Uterus (tissue), 4 donors: Measurements from ENCODE around the gene GATD1. TPM values are rescaled to one million over a fixed set of nuclear protein-coding genes. Genes with fewer than 3 reads are reported as not detected.

Source experiments
- DNase-seq, 2 donors: peaks; one replicate each; pipeline ENCODE4 v3.0.0-alpha.2; 2019 to 2020
- H3K27ac ChIP-seq, 2 donors: fragments of 200-600 bp; sonication (generic); 1 replicate in 1 of 2; 2 replicates in 1 of 2; pipeline ENCODE4 v1.5.1; 2016 to 2018
- H3K27me3 ChIP-seq, 2 donors: fragments of 200-600 bp; sonication (generic); one replicate each; pipeline ENCODE4 v1.5.1; 2018 to 2019; ENCODE audit warnings: control low read depth in 1 of 2
- H3K36me3 ChIP-seq, 2 donors: fragments of 200-600 bp; sonication (generic); one replicate each; pipeline ENCODE4 v1.5.1; 2019; ENCODE audit warnings: control low read depth in 1 of 2
- H3K4me1 ChIP-seq, 2 donors: fragments of 200-600 bp; sonication (generic); one replicate each; pipeline ENCODE4 v1.5.1; 2018 to 2019; ENCODE audit warnings: control low read depth in 1 of 2
- H3K4me3 ChIP-seq, 2 donors: fragments of 200-600 bp; sonication (generic); 1 replicate in 1 of 2; 2 replicates in 1 of 2; pipeline ENCODE4 v1.5.1; 2018 to 2019; ENCODE audit warnings: mild to moderate bottlenecking in 1 of 2
- H3K9me3 ChIP-seq, 2 donors: fragments of 200-600 bp; sonication (generic); one replicate each; pipeline ENCODE4 v1.5.1; 2019; ENCODE audit warnings: control low read depth in 1 of 2
- CTCF ChIP-seq, 4 experiments: fragments of 200-600 bp in 2 of 4; fragments of 450-650 bp in 2 of 4; sonication (generic) in 2 of 4; IDR thresholded peaks; one replicate each; pipeline ENCODE4 v1.5.1; 2016 to 2019; ENCODE audit warnings: antibody characterized with exemption in 4 of 4, mild to moderate bottlenecking in 2 of 4, moderate library complexity in 1 of 4
- POLR2A ChIP-seq, 2 donors: fragments of 450-650 bp; IDR thresholded peaks; one replicate each; pipeline ENCODE4 v1.6.1; 2016; ENCODE audit warnings: antibody characterized with exemption in 2 of 2, mild to moderate bottlenecking in 1 of 2, moderate library complexity in 1 of 2
- intact Hi-C: fragments of 100-400 bp; cut with DNase I; formaldehyde crosslinking; loops from one replicate; pipeline ENCODE4 v1.15.1; 2023; ENCODE audit warnings: low total_unique reads
- total RNA-seq, 4 donors: library from RNA; depleted of rRNA in 3 of 4; stranded (reverse); fragments of >200 nt in 3 of 4; gene quantifications; one replicate each; pipeline versions ENCODE4 v1.1.0 to v1.2.4, GENCODE V29; 2014 to 2023
- donor health status: DM: yes; HTN: yes; CAD: no.

Gene GATD1
- total RNA-seq, 4 donors from 2014 or later, result 11.8 to 81.1 (median 29.3) TPM

- Histone ChIP-seq H3K4me3 (peak overlapping the region; percentile 45 to 46), H3K36me3 (no peaks in the 10 kb centered on the region), H3K4me1 (peaks cover 0 to 14% of the 10 kb centered on the region in 2 donors), H3K27me3 (no peaks in the 10 kb centered on the region), H3K27ac (peak overlapping the region; percentile 81 to 84), H3K9me3 (no peaks in the 10 kb centered on the region)
- TF ChIP-seq CTCF (IDR thresholded peaks at IDR 0.05) (no peak), POLR2A (IDR thresholded peaks at IDR 0.05) (no peak)
- no peak for DNase-seq
- intact Hi-C loops, result no loop called here
Measured at GRCh38 chr11:804599-804964, 27.3 kb upstream of the GATD1 start.

- Histone ChIP-seq H3K36me3 (no peaks in the 10 kb centered on the region), H3K4me1 (peaks cover 0 to 14% of the 10 kb centered on the region in 2 donors), H3K27me3 (no peaks in the 10 kb centered on the region), H3K9me3 (no peaks in the 10 kb centered on the region), H3K4me3 (peak overlapping the region in 1 of 2 donors; percentile 46), H3K27ac (peak overlapping the region in 1 of 2 donors; percentile 84)
- TF ChIP-seq CTCF (IDR thresholded peaks at IDR 0.05), result no peak
- no peak for TF ChIP-seq POLR2A (IDR thresholded peaks at IDR 0.05)
- no peak for DNase-seq
- intact Hi-C loops, result no loop called here
Measured at GRCh38 chr11:803770-804598, 26.7 kb upstream of the GATD1 start.

- H3K9me3 ChIP-seq, result no peaks in the 10 kb centered on the region
Measured at GRCh38 chr11:803467-803742, 26.1 kb upstream of the GATD1 start.

GRCh38 chr11:802693-803466, 25.6 kb upstream of the GATD1 start:
- DNase-seq, result no peak
- TF ChIP-seq CTCF (IDR thresholded peaks at IDR 0.05) (no peak), POLR2A (IDR thresholded peaks at IDR 0.05) (no peak)
- no peaks in the 10 kb centered on the region for H3K36me3 ChIP-seq
- H3K4me3 ChIP-seq, result no peak overlapping the region
- no peak overlapping the region for H3K27ac ChIP-seq
- intact Hi-C loops, result no loop called here
- no peaks in the 10 kb centered on the region for H3K9me3 ChIP-seq
- H3K27me3 ChIP-seq, result no peaks in the 10 kb centered on the region
- peaks cover 0 to 10% of the 10 kb centered on the region in 2 donors for H3K4me1 ChIP-seq

More at GRCh38 chr11:803467-803742, 26.1 kb upstream of the GATD1 start:
- Histone ChIP-seq H3K27ac (no peak overlapping the region), H3K4me3 (no peak overlapping the region), H3K27me3 (no peaks in the 10 kb centered on the region), H3K36me3 (no peaks in the 10 kb centered on the region), H3K4me1 (peaks cover 0 to 11% of the 10 kb centered on the region in 2 donors)
- DNase-seq, result no peak
- TF ChIP-seq CTCF (IDR thresholded peaks at IDR 0.05), result no peak
- intact Hi-C loops, result no loop called here

- no peak for DNase-seq
- TF ChIP-seq POLR2A (IDR thresholded peaks at IDR 0.05) (no peak), CTCF (IDR thresholded peaks at IDR 0.05) (no peak)
- Histone ChIP-seq H3K27ac (no peak overlapping the region), H3K27me3 (no peaks in the 10 kb centered on the region), H3K4me3 (no peak overlapping the region), H3K9me3 (no peaks in the 10 kb centered on the region), H3K4me1 (peaks cover 0 to 12% of the 10 kb centered on the region in 2 donors), H3K36me3 (no peaks in the 10 kb centered on the region)
- intact Hi-C loops, result no loop called here
Measured at GRCh38 chr11:802018-802617, 24.8 kb upstream of the GATD1 start.
